ENCODE measurements around the gene ANXA3. TPM values are rescaled to one million over a fixed set of nuclear protein-coding genes. Genes with fewer than 3 reads are reported as not detected.

Gene ANXA3
- total RNA-seq, 1 experiment from 2014 or later = 12.0 TPM

- no peaks in the 10 kb centered on the region for H3K9me3 Mint-ChIP-seq
- ATAC-seq (no peak), DNase-seq (ENCODE audit: low spot score) (no peak)
- H3K27ac Mint-ChIP-seq = no peak overlapping the region
- ChIA-PET POLR2A (no interaction called here), CTCF (interaction anchor here (0.7 kb wide), 1 partner anchor 139 kb away, joined by 3 read pairs; no protein-coding TSS in a partner anchor)
- H3K4me1 Mint-ChIP-seq = peaks cover 3% of the 10 kb centered on the region
- H3K27me3 Mint-ChIP-seq (ENCODE audit: low read depth) = no peaks in the 10 kb centered on the region
- no peaks in the 10 kb centered on the region for H3K36me3 Mint-ChIP-seq
- TF ChIP-seq PRRX2 (CRISPR knock-in tag; IDR thresholded peaks at IDR 0.05) = no peak
- TF ChIP-seq OVOL2 (CRISPR knock-in tag; IDR thresholded peaks at IDR 0.05; ENCODE audit: borderline replicate concordance) = no peak
- TF ChIP-seq IRF1 (CRISPR knock-in tag; IDR thresholded peaks at IDR 0.05) = no peak
- no peak for TF ChIP-seq HMGXB4 (CRISPR knock-in tag; IDR thresholded peaks at IDR 0.05)
- no peak for TF ChIP-seq FOXP4 (CRISPR knock-in tag; IDR thresholded peaks at IDR 0.05)
- no peak overlapping the region for H3K4me3 Mint-ChIP-seq
Measured at GRCh38 chr4:78627046-78627965, 75.7 kb downstream of the ANXA3 start.

- no peak for ATAC-seq
- no peaks in the 10 kb centered on the region for H3K27me3 Mint-ChIP-seq (ENCODE audit: low read depth)
- CTCF ChIA-PET = interaction anchor here (0.7 kb wide), 1 partner anchor 139 kb away, joined by 3 read pairs; no protein-coding TSS in a partner anchor
- peaks cover 3% of the 10 kb centered on the region for H3K4me1 Mint-ChIP-seq
- POLR2A ChIA-PET = no interaction called here
- no peak overlapping the region for H3K27ac Mint-ChIP-seq
- H3K36me3 Mint-ChIP-seq = no peaks in the 10 kb centered on the region
- DNase-seq (ENCODE audit: low spot score) = no peak
- H3K4me3 Mint-ChIP-seq = no peak overlapping the region
- H3K9me3 Mint-ChIP-seq = no peaks in the 10 kb centered on the region
- TF ChIP-seq ELF4 (CRISPR knock-in tag; IDR thresholded peaks at IDR 0.05; ENCODE audit: low read depth) (no peak), CREB1 (CRISPR knock-in tag; IDR thresholded peaks at IDR 0.05) (no peak), GTF2I (CRISPR knock-in tag; conservative IDR thresholded peaks at IDR 0.05) (no peak), E2F4 (CRISPR knock-in tag; IDR thresholded peaks at IDR 0.05; ENCODE audit: borderline replicate concordance, low read depth) (no peak), EMX1 (CRISPR knock-in tag; IDR thresholded peaks at IDR 0.05) (no peak), SMAD3 (CRISPR knock-in tag; IDR thresholded peaks at IDR 0.05; ENCODE audit: borderline replicate concordance) (no peak), E2F1 (CRISPR knock-in tag; IDR thresholded peaks at IDR 0.05) (no peak), CREM (CRISPR knock-in tag; IDR thresholded peaks at IDR 0.05) (no peak), ZNF232 (CRISPR knock-in tag; IDR thresholded peaks at IDR 0.05) (no peak), FOXP4 (CRISPR knock-in tag; IDR thresholded peaks at IDR 0.05) (no peak), AR (CRISPR knock-in tag; IDR thresholded peaks at IDR 0.05) (no peak), ZNF671 (CRISPR knock-in tag; IDR thresholded peaks at IDR 0.05) (no peak), IRF1 (CRISPR knock-in tag; IDR thresholded peaks at IDR 0.05) (no peak), ZNF512 (CRISPR knock-in tag; IDR thresholded peaks at IDR 0.05; ENCODE audit: borderline replicate concordance) (no peak)
Measured at GRCh38 chr4:78627966-78628678, 76.6 kb downstream of the ANXA3 start.
